Esophagus muscularis mucosa (tissue), 4 donors: ENCODE data around the gene MYO1B. TPM values are rescaled to one million over a fixed set of nuclear protein-coding genes. Genes with fewer than 3 reads are reported as not detected.

Experiments
- DNase-seq: peaks from one replicate; pipeline ENCODE4 v3.0.0-alpha.2; 2017; ENCODE audit errors: extremely low spot score
- H3K27ac ChIP-seq, 4 donors: fragments of 200-600 bp; sonication (generic); replicated peaks in 1 of 4; 1 replicate in 3 of 4; 2 replicates in 1 of 4; pipeline ENCODE4 v1.5.1; 2016 to 2019; ENCODE audit warnings: mild to moderate bottlenecking in 1 of 4
- H3K27me3 ChIP-seq, 4 donors: fragments of 200-600 bp; sonication (generic); one replicate each; pipeline versions ENCODE4 v1.5.1 to v1.6.0; 2016 to 2019
- H3K36me3 ChIP-seq, 4 donors: fragments of 200-600 bp; sonication (generic); one replicate each; pipeline ENCODE4 v1.5.1; 2016 to 2019
- H3K4me1 ChIP-seq, 4 donors: fragments of 200-600 bp; sonication (generic); one replicate each; pipeline ENCODE4 v1.5.1; 2016 to 2019
- H3K4me3 ChIP-seq, 4 donors: fragments of 200-600 bp; sonication (generic); 1 replicate in 2 of 4; 2 replicates in 2 of 4; pipeline ENCODE4 v1.5.1; 2016 to 2019; ENCODE audit warnings: mild to moderate bottlenecking in 4 of 4, moderate library complexity in 1 of 4
- H3K9me3 ChIP-seq, 4 donors: fragments of 200-600 bp; sonication (generic); 1 replicate in 3 of 4; 2 replicates in 1 of 4; pipeline ENCODE4 v1.5.1; 2016 to 2019
- EP300 ChIP-seq: sonication (generic); formaldehyde crosslinking; IDR thresholded peaks from one replicate; pipeline ENCODE4 v1.6.1; 2017; ENCODE audit warnings: antibody characterized with exemption
- POLR2A ChIP-seq: fragments of 450-650 bp; IDR thresholded peaks from one replicate; pipeline ENCODE4 v1.6.1; 2017; ENCODE audit warnings: antibody characterized with exemption, moderate library complexity, mild to moderate bottlenecking, low read depth
- POLR2AphosphoS5 ChIP-seq, 2 donors: sonication (generic); formaldehyde crosslinking; IDR thresholded peaks; one replicate each; pipeline ENCODE4 v1.6.1; 2017; ENCODE audit warnings: antibody characterized with exemption in 2 of 2
- WGBS: methylation state at CpG from one replicate; pipeline ENCODE4 v1.1.5; 2018; 5-methylcytosine and 5-hydroxymethylcytosine counted together
- intact Hi-C: fragments of 100-400 bp; cut with DNase I; formaldehyde crosslinking; loops from one replicate; pipeline ENCODE4 v1.15.1; 2023
- total RNA-seq, 4 donors: library from RNA; depleted of rRNA; stranded (reverse); fragments of >200 nt; gene quantifications; one replicate each; pipeline versions ENCODE4 v1.1.0 to v1.2.1, GENCODE V29; 2016
- TF ChIP-seq, protein P1 (sequence below), 3 experiments: fragments of 200-600 bp in 2 of 3; fragments of 450-650 bp in 1 of 3; sonication (generic) in 2 of 3; IDR thresholded peaks; one replicate each; pipeline ENCODE4 v1.5.1; 2017 to 2019; ENCODE audit warnings: antibody characterized with exemption in 3 of 3, mild to moderate bottlenecking in 2 of 3, moderate library complexity in 1 of 3

The MYO1B gene
- total RNA-seq, 4 donors from 2014 or later = 14.8 to 17.3 (median 15.9) TPM

DNA sequence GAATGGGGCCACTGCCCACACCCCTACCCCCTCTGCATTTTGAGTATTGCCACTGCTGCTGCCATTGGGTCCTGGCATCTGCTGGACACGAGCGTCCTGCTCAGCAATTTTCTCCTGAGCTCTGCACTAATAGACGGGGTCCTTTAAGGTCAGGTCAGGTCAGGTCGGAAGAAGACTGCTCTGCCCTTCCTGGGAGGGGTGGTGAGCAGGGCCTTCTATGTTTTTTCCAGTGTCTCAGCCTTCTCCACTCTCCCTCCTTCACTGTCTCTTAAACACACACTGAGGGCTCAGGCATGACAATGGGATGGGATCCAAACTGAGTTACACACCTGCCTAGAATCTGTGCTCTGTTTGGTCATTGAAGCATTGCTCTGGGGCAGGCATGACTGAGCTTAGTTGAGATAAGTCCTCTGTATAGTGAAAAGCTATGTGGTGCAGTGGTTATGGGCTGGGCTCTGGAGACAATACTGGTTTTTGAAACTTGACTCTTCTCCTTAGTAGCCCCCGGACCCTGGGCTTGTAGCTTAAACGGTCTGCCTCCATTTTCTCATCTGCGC is 10.6 kb downstream of the MYO1B start:
- Histone ChIP-seq H3K9me3 (no peaks in the 10 kb centered on the region), H3K36me3 (no peaks in the 10 kb centered on the region), H3K27me3 (no peaks in the 10 kb centered on the region), H3K4me3 (no peak overlapping the region), H3K4me1 (peaks cover 0 to 3% (median 0%) of the 10 kb centered on the region in 4 donors), H3K27ac (no peak overlapping the region)
- intact Hi-C loops = no loop called here
- 87% methylated on average over 7 of the region's 7 CpGs for WGBS
- TF ChIP-seq, protein P1, sequence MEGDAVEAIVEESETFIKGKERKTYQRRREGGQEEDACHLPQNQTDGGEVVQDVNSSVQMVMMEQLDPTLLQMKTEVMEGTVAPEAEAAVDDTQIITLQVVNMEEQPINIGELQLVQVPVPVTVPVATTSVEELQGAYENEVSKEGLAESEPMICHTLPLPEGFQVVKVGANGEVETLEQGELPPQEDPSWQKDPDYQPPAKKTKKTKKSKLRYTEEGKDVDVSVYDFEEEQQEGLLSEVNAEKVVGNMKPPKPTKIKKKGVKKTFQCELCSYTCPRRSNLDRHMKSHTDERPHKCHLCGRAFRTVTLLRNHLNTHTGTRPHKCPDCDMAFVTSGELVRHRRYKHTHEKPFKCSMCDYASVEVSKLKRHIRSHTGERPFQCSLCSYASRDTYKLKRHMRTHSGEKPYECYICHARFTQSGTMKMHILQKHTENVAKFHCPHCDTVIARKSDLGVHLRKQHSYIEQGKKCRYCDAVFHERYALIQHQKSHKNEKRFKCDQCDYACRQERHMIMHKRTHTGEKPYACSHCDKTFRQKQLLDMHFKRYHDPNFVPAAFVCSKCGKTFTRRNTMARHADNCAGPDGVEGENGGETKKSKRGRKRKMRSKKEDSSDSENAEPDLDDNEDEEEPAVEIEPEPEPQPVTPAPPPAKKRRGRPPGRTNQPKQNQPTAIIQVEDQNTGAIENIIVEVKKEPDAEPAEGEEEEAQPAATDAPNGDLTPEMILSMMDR (IDR thresholded peaks at IDR 0.05) = no peak
- no peak for TF ChIP-seq POLR2A
- TF ChIP-seq EP300 = no peak
- TF ChIP-seq POLR2AphosphoS5 (IDR thresholded peaks at IDR 0.05) = no peak
- no peak for DNase-seq

DNA sequence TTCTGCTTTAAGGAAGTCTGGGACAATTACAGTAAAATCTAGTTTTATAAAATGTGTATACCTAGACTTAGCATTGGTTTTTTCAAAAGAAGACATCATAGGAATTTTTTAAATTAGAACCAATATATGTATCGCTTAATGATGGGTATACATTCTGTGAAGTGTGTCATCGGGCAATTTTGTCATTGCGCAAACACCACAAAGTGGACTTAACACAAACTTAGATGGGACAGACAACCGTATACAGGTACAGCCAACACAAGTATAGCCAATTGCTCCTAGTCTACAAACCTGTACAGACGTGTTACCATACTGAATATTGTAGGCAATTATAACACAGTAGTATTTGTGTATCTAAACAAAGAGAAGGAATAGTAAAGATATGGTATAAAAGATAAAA is 12.7 kb downstream of the MYO1B start:
- H3K9me3 ChIP-seq = no peaks in the 10 kb centered on the region
- no peaks in the 10 kb centered on the region for H3K27me3 ChIP-seq
- peaks cover 0 to 3% (median under 1%) of the 10 kb centered on the region in 4 donors for H3K4me1 ChIP-seq
- no peak overlapping the region for H3K4me3 ChIP-seq
- 92% methylated on average over 5 of the region's 5 CpGs for WGBS
- TF ChIP-seq, protein P1 (IDR thresholded peaks at IDR 0.05) = no peak
- TF ChIP-seq EP300 = no peak
- TF ChIP-seq POLR2AphosphoS5 (IDR thresholded peaks at IDR 0.05) = no peak
- no peak for TF ChIP-seq POLR2A
- H3K36me3 ChIP-seq = no peaks in the 10 kb centered on the region
- DNase-seq = no peak
- intact Hi-C loops = no loop called here
- no peak overlapping the region for H3K27ac ChIP-seq

DNA sequence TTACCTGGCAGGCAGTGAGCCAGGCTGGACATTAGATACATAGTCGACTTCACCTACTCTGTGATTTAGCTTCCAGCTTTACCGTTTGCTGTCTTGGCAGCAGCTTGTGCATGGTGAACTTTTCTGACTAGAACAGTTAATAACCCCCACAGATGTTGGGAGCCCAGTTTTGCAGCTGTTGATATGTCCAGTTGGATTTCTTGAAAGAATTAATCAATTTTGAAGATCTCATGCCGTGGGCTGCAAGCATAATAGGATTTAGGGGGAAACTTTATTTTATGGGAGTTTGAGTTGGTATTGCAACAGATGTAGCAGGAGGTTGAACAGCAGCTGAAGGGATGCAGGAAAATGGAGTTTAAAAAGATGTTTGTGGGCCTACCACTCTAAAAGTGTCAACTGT is 13.8 kb downstream of the MYO1B start:
- Histone ChIP-seq H3K27ac (no peak overlapping the region), H3K27me3 (no peaks in the 10 kb centered on the region), H3K4me1 (peaks cover 0 to 3% (median 1%) of the 10 kb centered on the region in 4 donors), H3K36me3 (no peaks in the 10 kb centered on the region), H3K4me3 (no peak overlapping the region), H3K9me3 (no peaks in the 10 kb centered on the region)
- no peak for TF ChIP-seq POLR2A
- TF ChIP-seq POLR2AphosphoS5 (IDR thresholded peaks at IDR 0.05) = no peak
- no peak for TF ChIP-seq EP300
- intact Hi-C loops = no loop called here
- DNase-seq = no peak
- 82% methylated on average over 3 of the region's 3 CpGs for WGBS

DNA sequence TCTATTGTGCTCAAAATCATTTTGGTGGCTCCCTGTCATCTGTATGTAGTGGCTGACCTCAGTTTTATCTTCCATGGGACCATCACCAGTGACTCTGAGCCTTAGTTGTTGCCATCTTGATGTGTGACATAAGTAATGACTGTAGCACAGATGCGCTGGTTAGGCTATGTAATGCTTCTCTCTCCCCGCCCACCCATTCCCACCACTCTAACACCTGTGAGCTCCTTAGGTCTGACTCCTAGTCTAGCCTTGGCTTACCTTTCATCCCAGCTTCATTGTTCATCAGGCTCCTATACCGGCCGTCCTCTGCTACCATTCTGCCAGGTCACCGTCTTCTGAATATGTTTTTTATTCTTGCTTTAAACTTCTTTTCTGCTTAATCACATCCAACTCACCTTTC is 17.2 kb downstream of the MYO1B start:
- no peak for TF ChIP-seq POLR2A
- no peak for TF ChIP-seq EP300
- TF ChIP-seq POLR2AphosphoS5 (IDR thresholded peaks at IDR 0.05) = no peak
- TF ChIP-seq, protein P1 (IDR thresholded peaks at IDR 0.05) = no peak
- no peak for DNase-seq
- no peaks in the 10 kb centered on the region for H3K36me3 ChIP-seq
- no peak overlapping the region for H3K4me3 ChIP-seq
- intact Hi-C loops = no loop called here
- H3K27me3 ChIP-seq = no peaks in the 10 kb centered on the region
- WGBS = 87% methylated on average over 5 of the region's 5 CpGs
- H3K27ac ChIP-seq = no peak overlapping the region
- H3K9me3 ChIP-seq = no peaks in the 10 kb centered on the region
- peaks cover 14 to 25% (median 20%) of the 10 kb centered on the region in 4 donors for H3K4me1 ChIP-seq

DNA sequence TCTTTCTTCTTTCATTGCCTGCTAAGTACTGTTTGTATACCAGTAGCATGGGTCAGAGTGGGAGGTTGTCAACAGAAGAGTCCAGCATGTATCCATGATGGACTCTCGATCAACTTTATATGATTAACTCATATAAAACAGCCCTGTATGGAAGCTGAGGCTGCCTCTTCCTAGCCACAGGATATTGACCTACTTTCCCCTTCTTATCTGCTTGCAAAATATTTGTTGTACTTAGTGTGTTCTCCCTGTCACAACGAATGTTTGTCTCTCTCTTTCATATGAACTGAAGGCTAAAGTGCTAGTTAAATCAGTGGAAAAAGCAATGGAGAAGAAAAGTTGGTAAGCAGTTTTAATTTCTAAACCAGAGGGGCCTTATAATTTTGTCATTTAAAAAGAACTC is 17.8 kb downstream of the MYO1B start:
- WGBS = 59% methylated on average over 2 of the region's 2 CpGs

More for the DNA sequence above, 17.8 kb downstream of the MYO1B start:
- no peak overlapping the region for H3K4me3 ChIP-seq
- intact Hi-C loops = no loop called here
- no peaks in the 10 kb centered on the region for H3K36me3 ChIP-seq
- no peak for TF ChIP-seq POLR2A
- TF ChIP-seq, protein P1 (IDR thresholded peaks at IDR 0.05) = no peak
- TF ChIP-seq POLR2AphosphoS5 (IDR thresholded peaks at IDR 0.05) = no peak
- no peak for TF ChIP-seq EP300
- no peaks in the 10 kb centered on the region for H3K9me3 ChIP-seq
- DNase-seq = no peak
- H3K4me1 ChIP-seq = peaks cover 14 to 25% (median 20%) of the 10 kb centered on the region in 4 donors
- H3K27me3 ChIP-seq = no peaks in the 10 kb centered on the region
- no peak overlapping the region for H3K27ac ChIP-seq
